HG02642 (cell line): Measurements from ENCODE around the gene SLC35A2.
"Not testable (repeated sequence)": the region's sequence is repeated elsewhere in the genome, so short reads cannot be mapped to it uniquely, and the experiment has no call there.

Source experiments
- ATAC-seq: cut with Tn5 transposase; IDR thresholded peaks from one replicate; pipeline ENCODE4 v1.9.1; 2021; ENCODE audit warnings: mild to moderate bottlenecking; ENCODE audit not compliant: unreplicated experiment, poor library complexity

Gene SLC35A2

GRCh38 chrX:48903290-48903689, 8.2 kb downstream of the SLC35A2 start:
- no peak for ATAC-seq

DNA sequence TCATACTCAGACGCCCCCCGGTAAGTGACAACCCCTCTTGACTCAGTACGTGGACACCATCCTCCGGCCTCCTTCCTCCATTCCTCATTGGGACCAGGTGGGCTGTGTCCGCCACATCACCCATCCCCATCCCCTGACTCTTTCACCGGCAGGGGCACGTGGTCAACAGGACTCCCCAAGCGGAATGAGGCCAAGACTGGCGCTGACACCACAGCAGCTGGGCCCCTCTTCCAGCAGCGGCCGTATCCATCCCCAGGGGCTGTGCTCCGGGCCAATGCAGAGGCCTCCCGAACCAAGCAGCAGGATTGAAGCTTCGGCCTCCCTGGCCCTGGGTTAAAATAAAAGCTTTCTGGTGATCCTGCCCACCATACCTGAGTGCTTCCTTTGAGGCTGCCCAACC, 8.7 kb downstream of the SLC35A2 start:
- no peak for ATAC-seq

GRCh38 chrX:48902135-48902534, 9.3 kb downstream of the SLC35A2 start:
- no peak for ATAC-seq

DNA sequence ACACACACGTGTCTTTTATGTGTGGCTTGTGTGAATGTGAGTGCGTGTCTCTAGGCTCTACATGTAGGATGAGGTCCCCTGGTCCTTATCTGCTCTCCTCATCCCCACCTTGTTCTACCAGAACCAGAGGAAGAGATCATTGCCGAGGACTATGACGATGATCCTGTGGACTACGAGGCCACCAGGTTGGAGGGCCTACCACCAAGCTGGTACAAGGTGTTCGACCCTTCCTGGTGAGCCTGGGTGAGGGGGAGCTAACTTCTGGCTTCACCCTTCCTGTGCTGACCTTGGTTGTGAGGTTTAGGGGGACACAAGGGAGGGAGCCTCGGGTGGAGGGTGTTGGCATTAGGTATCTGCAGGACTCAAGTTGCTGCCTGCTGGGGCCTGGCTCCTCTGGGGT, 10.4 kb downstream of the SLC35A2 start:
- no peak for ATAC-seq

- ATAC-seq = no peak
Observed at GRCh38 chrX:48899078-48899410, 12.4 kb downstream of the SLC35A2 start.

DNA sequence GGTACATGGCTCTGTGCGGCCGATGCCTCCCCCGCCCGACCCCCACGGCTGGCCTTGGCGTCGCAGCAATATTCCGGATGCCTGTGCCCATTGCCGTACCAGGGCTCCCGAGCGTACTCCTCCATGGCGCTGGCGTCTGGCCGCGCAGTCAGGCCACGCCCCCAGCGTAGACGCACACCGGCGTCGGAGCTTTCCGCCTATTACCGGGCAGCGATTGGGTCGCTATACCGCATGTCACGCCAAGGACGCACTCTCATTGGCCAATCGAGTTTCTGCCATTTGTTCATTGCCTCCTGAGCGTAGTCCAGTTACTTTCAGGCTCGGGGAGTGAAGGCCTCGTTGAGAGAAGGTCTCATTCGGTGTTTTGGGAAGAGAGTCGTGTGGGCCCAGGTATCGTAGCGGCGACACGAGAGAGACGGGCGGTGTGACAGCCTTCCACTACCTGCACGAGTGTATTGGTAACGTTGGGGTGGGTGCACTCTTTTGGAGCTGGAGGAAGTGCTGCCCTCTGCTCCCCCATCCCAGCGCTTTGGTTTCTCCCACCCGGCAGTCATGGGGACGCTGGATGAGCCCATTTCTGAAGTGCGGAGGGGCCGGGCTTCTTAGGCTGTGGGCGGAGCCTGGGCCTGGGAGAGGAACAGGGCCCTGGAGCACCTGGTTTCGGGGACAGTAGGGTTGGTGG, 13.7 kb downstream of the SLC35A2 start, which contains the start of the genes PQBP1 and TIMM17B:
TSS of gene PQBP1 (plus strand) at position 306 of the 682 bp plus-strand sequence. CDS start 580 bp downstream, outside the sequence.
TSS of gene TIMM17B (minus strand) at position 144 of the 682 bp plus-strand sequence. CDS start at position 125, 19 bp downstream.
- peak; percentile 92 for ATAC-seq

- peak; percentile 15 for ATAC-seq
Observed at GRCh38 chrX:48897157-48897624, 14.3 kb downstream of the SLC35A2 start.

GRCh38 chrX:48896611-48897011, 14.8 kb downstream of the SLC35A2 start:
- ATAC-seq = no peak

- ATAC-seq = no peak
Observed at GRCh38 chrX:48894891-48895290, 16.6 kb downstream of the SLC35A2 start.

GRCh38 chrX:48893556-48894348, 17.7 kb downstream of the SLC35A2 start:
- no peak for ATAC-seq

- no peak for ATAC-seq
Observed at GRCh38 chrX:48892896-48893295, 18.6 kb downstream of the SLC35A2 start.

DNA sequence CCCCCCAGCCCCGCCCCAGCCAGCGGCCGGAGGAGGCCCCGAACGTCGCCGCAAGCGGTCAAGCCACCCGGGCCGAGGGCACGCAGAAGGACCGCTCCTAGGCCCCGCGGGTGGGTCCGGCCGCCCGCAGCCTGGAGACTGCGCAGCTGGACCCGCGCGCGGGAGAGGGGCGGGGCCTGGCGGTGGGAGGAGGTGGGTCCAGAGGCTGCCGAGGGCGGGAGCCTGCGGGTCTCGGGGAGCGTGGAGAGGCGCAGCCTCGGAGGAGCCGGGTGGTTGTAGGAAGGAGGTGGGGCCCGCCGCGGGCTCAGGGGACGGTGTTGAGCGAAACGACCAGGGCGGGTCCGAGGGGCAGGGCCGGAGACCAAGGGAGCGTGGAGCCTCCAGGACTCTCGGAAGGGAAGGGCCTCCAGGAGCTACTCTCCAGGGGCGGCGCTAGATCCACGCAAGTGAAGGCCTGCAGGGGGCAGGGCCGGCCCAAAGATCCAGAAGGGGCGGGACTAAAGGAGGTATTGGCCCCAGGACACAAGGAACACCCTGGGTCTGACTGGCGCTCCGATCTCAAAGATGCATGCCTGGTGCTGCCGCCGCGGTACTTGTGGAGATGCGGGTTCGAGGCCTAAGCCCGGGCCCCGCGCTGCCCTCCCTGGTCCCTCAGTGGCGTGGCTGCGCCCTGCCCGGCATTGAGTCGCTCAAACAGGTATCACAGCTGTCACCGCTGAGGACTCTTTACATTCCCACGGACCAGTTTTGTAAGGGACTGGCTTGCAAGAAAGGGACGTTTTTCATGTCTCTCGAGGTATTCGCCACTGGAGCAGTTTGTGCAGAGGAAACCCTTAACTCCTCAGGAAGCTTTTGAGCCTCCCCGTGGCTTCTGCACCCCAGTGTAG, 19.8 kb downstream of the SLC35A2 start:
- ATAC-seq = peak; percentile 86

DNA sequence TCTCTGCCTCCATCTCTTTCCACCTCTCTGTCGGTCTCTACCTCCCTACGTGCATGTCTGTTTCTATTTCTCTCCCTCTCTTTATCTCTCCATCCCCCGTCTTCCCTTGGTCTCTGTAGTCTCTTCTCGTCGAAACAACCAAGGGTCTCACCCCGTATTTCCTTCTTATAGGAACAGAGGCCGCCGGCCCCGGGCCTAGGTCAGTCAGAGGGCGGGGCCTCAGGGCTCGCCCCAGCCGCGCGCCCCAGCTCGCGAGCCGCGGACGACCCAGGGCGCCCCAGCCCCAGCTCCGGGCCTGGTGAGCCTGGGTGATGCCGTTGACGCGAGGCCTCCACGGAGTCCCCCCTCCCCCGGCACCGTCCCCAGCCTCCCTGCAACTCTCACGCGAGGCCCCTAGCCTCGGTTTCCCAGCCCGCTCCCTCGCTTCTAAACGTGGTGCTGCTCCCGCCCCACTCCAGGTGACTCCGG, 20.5 kb downstream of the SLC35A2 start:
- ATAC-seq = peak; percentile 51

- no peak for ATAC-seq
Observed at GRCh38 chrX:48890296-48890925, 21.0 kb downstream of the SLC35A2 start.

DNA sequence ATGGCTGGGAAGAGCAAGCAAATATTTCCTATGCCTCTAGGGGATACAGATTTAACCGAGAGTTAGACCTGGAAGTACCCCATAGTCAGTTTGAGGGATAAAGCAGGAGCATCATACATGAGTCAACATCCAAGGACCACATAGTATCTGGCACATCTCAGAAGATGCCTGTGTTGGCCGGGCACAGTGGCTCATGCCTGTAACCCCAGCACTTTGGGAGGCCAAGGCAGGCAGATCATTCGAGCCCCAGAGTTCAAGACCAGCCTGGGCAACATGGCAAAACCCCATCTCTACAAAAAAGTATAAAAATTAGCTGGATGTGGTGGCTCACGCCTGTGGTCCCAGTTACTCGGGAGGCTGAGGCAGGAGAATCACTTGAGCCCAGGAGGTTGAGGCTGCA, 24.9 kb downstream of the SLC35A2 start:
- not testable (repeated sequence) for ATAC-seq

GRCh38 chrX:48883729-48884128, 27.7 kb downstream of the SLC35A2 start:
- no peak for ATAC-seq

DNA sequence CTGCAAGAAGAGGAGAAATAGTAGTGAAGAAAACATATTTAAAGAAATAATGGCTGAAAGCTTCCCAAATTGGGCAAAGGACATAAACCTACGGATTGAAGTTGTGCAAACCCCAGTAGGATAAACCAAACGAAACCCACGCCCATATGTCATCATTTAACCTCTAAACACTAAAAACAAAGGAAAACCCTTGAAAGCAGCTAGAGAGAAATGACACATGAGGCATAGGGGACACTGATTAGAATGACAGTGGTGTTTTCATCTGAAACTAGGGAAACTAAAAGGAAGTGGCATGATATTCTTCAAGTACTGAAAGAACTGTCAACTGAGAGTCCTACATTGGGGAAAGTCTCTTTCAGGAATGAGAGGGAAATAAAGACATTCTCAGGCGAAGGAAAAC, 34.5 kb downstream of the SLC35A2 start:
- ATAC-seq = not testable (repeated sequence)

DNA sequence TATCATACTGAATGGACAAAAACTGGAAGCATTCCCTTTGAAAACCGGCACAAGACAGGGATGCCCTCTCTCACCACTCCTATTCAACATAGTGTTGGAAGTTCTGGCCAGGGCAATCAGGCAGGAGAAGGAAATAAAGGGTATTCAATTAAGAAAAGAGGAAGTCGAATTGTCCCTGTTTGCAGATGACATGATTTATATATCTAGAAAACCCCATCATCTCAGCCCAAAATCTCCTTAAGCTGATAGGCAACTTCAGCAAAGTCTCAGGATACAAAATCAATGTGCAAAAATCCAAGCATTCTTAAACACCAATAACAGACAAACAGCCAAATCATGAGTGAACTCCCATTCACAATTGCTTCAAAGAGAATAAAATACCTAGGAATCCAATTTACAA, 39.4 kb downstream of the SLC35A2 start:
- ATAC-seq = not testable (repeated sequence)

- no peak for ATAC-seq
Observed at GRCh38 chrX:48864210-48864609, 47.2 kb downstream of the SLC35A2 start.

GRCh38 chrX:48854898-48855297, 56.5 kb downstream of the SLC35A2 start:
- no peak for ATAC-seq
